A549 (cell line): ENCODE data around the gene INF2. TPM values are rescaled to one million over a fixed set of nuclear protein-coding genes. Genes with fewer than 3 reads are reported as not detected.
A peak's percentile ranks its signal among the peaks of the same experiment; 100 is the strongest.

ENCODE experiments used
- ATAC-seq, 2 experiments: fragments of 200-7000 bp in 1 of 2; fragments of >200 bp in 1 of 2; cut with Nextera tagmentation in 1 of 2; cut with Tn5 transposase in 1 of 2; 3 replicates each; pipeline versions ENCODE4 v1.8.0 to v1.9.1; 2018 to 2020; ENCODE audit warnings: mild to moderate bottlenecking in 1 of 2, moderate library complexity in 1 of 2
- CTCF ChIA-PET: fragments of 300-600 bp; sonication (Branson Sonifier 250); formaldehyde crosslinking; extraction: SDS; loops from one replicate; lab custom pipeline; 2021; ENCODE audit warnings: antibody characterized with exemption, inconsistent platforms; lab: Yijun Ruan, JAX
- POLR2A ChIA-PET: fragments of 350-600 bp; formaldehyde crosslinking; extraction: SDS; loops from one replicate; lab custom pipeline; 2021; ENCODE audit warnings: antibody characterized with exemption, inconsistent platforms; lab: Yijun Ruan, JAX
- DNase-seq, 2 experiments: peaks; one replicate each; pipeline versions ENCODE4 v3.0.0 to v3.0.0-alpha.2; 2011 to 2016; ENCODE audit warnings: low read depth in 1 of 2, low spot score in 1 of 2
- FAIRE-seq: peaks from 2 replicates; lab custom pipeline; 2011; peaks lifted over from hg19 to GRCh38; lab: Jason Lieb, UNC
- H3K27ac ChIP-seq, 2 experiments: fragments of >200 bp; sonication (Bioruptor Twin); formaldehyde crosslinking; 3 replicates each; pipeline ENCODE4 v1.5.1; 2016 to 2017
- H3K4me1 ChIP-seq: fragments of >200 bp; sonication (Bioruptor Twin); formaldehyde crosslinking; 3 replicates; pipeline ENCODE4 v1.6.1; 2016
- H3K4me2 ChIP-seq: fragments of >200 bp; sonication (Bioruptor Twin); formaldehyde crosslinking; 3 replicates; pipeline ENCODE4 v1.6.1; 2016
- H3K4me3 ChIP-seq: fragments of >200 bp; sonication (Bioruptor Twin); formaldehyde crosslinking; 3 replicates; pipeline ENCODE4 v1.5.1; 2016
- H3K9me3 ChIP-seq: fragments of >200 bp; sonication (Bioruptor Twin); formaldehyde crosslinking; 3 replicates; pipeline ENCODE4 v1.6.1; 2016
- BCL3 ChIP-seq: fragments of >200 bp; sonication (Bioruptor Twin); formaldehyde crosslinking; IDR thresholded peaks from 3 replicates; pipeline ENCODE4 v1.6.1; 2016
- CBX8 ChIP-seq: fragments of 200-600 bp; sonication (generic); IDR thresholded peaks from 2 replicates; pipeline ENCODE4 v1.6.1; 2016
- CHD4 ChIP-seq: fragments of 200-600 bp; sonication (generic); IDR thresholded peaks from 2 replicates; pipeline ENCODE4 v1.6.1; 2016; ENCODE audit warnings: antibody characterized with exemption, mild to moderate bottlenecking, borderline replicate concordance
- EP300 ChIP-seq, 2 experiments: fragments of >200 bp; sonication (Bioruptor Twin); formaldehyde crosslinking; IDR thresholded peaks; 2 replicates in 1 of 2; 3 replicates in 1 of 2; pipeline ENCODE4 v1.6.1; 2016 to 2017
- GATA3 ChIP-seq: IDR thresholded peaks from 2 replicates; pipeline ENCODE4 v1.6.1; 2012; ENCODE audit warnings: borderline replicate concordance
- MAZ ChIP-seq: fragments of 150-350 bp; IDR thresholded peaks from 2 replicates; pipeline ENCODE4 v1.6.1; 2014; ENCODE audit warnings: antibody characterized with exemption, low read depth, low read length, borderline replicate concordance
- NR3C1 ChIP-seq: fragments of >200 bp; sonication (Bioruptor Twin); formaldehyde crosslinking; IDR thresholded peaks from 3 replicates; pipeline ENCODE4 v1.6.1; 2017
- PBX3 ChIP-seq: IDR thresholded peaks from 2 replicates; pipeline ENCODE4 v1.6.1; 2012
- RCOR1 ChIP-seq: fragments of 150-350 bp; IDR thresholded peaks from 2 replicates; pipeline ENCODE4 v1.6.1; 2014; ENCODE audit warnings: antibody characterized with exemption, low read length, low read depth
- SREBF2 ChIP-seq: fragments of 450-650 bp; IDR thresholded peaks from 2 replicates; pipeline ENCODE4 v1.6.1; 2014; ENCODE audit warnings: mild to moderate bottlenecking, moderate library complexity
- ZC3H11A ChIP-seq: fragments of 450-650 bp; IDR thresholded peaks from 2 replicates; pipeline ENCODE4 v1.6.1; 2014; ENCODE audit warnings: antibody characterized with exemption, mild to moderate bottlenecking
- ZFP36 ChIP-seq: fragments of 450-650 bp; IDR thresholded peaks from 2 replicates; pipeline ENCODE4 v1.6.1; 2014; ENCODE audit warnings: borderline replicate concordance; ENCODE audit not compliant: partially characterized antibody
- ZNF302 ChIP-seq: fragments of 250-450 bp; sonication (Bioruptor Pico); IDR thresholded peaks from 2 replicates; pipeline ENCODE4 v1.9.0; 2021; ENCODE audit warnings: inconsistent platforms, mild to moderate bottlenecking, moderate library complexity
- WGBS: methylation state at CpG from one replicate; pipeline ENCODE4 v1.1.6; 2017; ENCODE audit errors: missing lambda C conversion rate; 5-methylcytosine and 5-hydroxymethylcytosine counted together
- polyA plus RNA-seq, 4 experiments: library from polyadenylated mRNA; depleted of rRNA in 3 of 4; stranded (reverse); fragments of >200 nt; fragmentation: RNase III in 1 of 4; extraction: RNeasy Plus Mini Kit Qiagen cat#74134 plus additional on column Dnase treatment in 1 of 4; gene quantifications; 2 replicates in 3 of 4; 3 replicates in 1 of 4; pipeline ENCODE4 v1.2.3, GENCODE V29; 2011 to 2017
- TF ChIP-seq, protein P1 (sequence below): fragments of 150-350 bp; IDR thresholded peaks from 2 replicates; pipeline ENCODE4 v1.6.1; 2014; ENCODE audit warnings: low read depth, mild to moderate bottlenecking, low read length
- TF ChIP-seq, protein P2 (sequence below): fragments of 250-450 bp; sonication (Bioruptor Pico); IDR thresholded peaks from 2 replicates; pipeline ENCODE4 v1.5.0; 2021; ENCODE audit warnings: mild to moderate bottlenecking, moderate library complexity, borderline replicate concordance
- TF ChIP-seq, protein P3 (sequence below): fragments of >200 bp; sonication (Bioruptor Twin); formaldehyde crosslinking; IDR thresholded peaks from 2 replicates; pipeline ENCODE4 v1.6.1; 2016
- TF ChIP-seq, protein P4 (sequence below): fragments of >200 bp; sonication (Bioruptor Twin); formaldehyde crosslinking; IDR thresholded peaks from 3 replicates; pipeline ENCODE4 v1.5.1; 2016

Gene INF2
- polyA plus RNA-seq, 2 of the 4 experiments (the other 2 are of a cell fraction) = 24.7 to 71.2 TPM

GRCh38 chr14:104656014-104656714, 33.3 kb upstream of the INF2 start:
- Histone ChIP-seq H3K4me1 (no peaks in the 10 kb centered on the region), H3K4me3 (no peak overlapping the region), H3K27ac (no peak overlapping the region), H3K9me3 (peaks cover 20% of the 10 kb centered on the region), H3K4me2 (no peak overlapping the region)
- 80% methylated on average over 29 of the region's 29 CpGs for WGBS
- DNase-seq (no peak), FAIRE-seq (no peak), ATAC-seq (no peak; a peak in 1 of 6 replicates)
- ChIA-PET CTCF (interaction anchor here (0.8 to 2.9 kb wide), 6 partner anchors 10 to 756 kb away, joined by 4 to 14 read pairs (median 5); no protein-coding TSS in a partner anchor), POLR2A (no interaction called here)
- TF ChIP-seq ZNF302 (CRISPR knock-in tag) (no peak), MAZ (no peak)

DNA sequence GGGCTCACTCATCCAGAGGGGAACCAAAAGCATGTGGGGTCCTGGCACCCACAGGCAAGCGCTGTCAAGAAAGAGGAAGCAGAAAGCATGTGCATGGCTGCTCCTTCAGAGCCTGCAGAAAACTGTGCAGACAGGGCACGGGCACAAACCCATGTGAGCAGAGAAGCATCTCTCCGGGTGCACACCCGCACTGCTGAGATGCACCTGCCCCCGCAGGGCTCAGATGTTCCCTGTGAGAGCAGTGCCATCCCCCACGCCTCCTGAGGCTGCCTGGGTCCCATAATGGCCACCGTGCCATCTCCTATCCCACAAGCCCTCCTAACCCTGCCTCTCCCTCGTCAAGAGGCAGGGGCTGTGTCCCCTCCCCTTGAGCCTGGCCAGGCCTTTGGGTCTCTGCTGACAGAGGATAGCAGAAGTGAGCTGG, 32.3 kb upstream of the INF2 start:
- DNase-seq (no peak), ATAC-seq (peak; percentile 55 to 66; a peak in 5 of 6 replicates), FAIRE-seq (no peak)
- CTCF ChIA-PET = interaction anchor here (0.8 to 2.4 kb wide), 5 partner anchors 17 to 756 kb away, joined by 5 to 10 read pairs (median 7); no protein-coding TSS in a partner anchor
- peaks cover 20% of the 10 kb centered on the region for H3K9me3 ChIP-seq
- H3K4me3 ChIP-seq = no peak overlapping the region
- H3K27ac ChIP-seq = no peak overlapping the region
- TF ChIP-seq EP300 (IDR thresholded peaks at IDR 0.05) (no peak), CHD4 (no peak), SREBF2 (no peak), ZFP36 (no peak), ZC3H11A (no peak), BCL3 (no peak), GATA3 (no peak), CBX8 (no peak), PBX3 (no peak), ZNF302 (CRISPR knock-in tag) (no peak), NR3C1 (no peak), RCOR1 (no peak)
- TF ChIP-seq, protein P1, sequence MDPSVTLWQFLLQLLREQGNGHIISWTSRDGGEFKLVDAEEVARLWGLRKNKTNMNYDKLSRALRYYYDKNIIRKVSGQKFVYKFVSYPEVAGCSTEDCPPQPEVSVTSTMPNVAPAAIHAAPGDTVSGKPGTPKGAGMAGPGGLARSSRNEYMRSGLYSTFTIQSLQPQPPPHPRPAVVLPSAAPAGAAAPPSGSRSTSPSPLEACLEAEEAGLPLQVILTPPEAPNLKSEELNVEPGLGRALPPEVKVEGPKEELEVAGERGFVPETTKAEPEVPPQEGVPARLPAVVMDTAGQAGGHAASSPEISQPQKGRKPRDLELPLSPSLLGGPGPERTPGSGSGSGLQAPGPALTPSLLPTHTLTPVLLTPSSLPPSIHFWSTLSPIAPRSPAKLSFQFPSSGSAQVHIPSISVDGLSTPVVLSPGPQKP = no peak
- TF ChIP-seq, protein P2, sequence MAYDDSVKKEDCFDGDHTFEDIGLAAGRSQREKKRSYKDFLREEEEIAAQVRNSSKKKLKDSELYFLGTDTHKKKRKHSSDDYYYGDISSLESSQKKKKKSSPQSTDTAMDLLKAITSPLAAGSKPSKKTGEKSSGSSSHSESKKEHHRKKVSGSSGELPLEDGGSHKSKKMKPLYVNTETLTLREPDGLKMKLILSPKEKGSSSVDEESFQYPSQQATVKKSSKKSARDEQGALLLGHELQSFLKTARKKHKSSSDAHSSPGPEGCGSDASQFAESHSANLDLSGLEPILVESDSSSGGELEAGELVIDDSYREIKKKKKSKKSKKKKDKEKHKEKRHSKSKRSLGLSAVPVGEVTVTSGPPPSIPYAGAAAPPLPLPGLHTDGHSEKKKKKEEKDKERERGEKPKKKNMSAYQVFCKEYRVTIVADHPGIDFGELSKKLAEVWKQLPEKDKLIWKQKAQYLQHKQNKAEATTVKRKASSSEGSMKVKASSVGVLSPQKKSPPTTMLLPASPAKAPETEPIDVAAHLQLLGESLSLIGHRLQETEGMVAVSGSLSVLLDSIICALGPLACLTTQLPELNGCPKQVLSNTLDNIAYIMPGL (CRISPR knock-in tag) = no peak
- TF ChIP-seq, protein P3, sequence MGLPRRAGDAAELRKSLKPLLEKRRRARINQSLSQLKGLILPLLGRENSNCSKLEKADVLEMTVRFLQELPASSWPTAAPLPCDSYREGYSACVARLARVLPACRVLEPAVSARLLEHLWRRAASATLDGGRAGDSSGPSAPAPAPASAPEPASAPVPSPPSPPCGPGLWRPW = no peak
- TF ChIP-seq, protein P4, sequence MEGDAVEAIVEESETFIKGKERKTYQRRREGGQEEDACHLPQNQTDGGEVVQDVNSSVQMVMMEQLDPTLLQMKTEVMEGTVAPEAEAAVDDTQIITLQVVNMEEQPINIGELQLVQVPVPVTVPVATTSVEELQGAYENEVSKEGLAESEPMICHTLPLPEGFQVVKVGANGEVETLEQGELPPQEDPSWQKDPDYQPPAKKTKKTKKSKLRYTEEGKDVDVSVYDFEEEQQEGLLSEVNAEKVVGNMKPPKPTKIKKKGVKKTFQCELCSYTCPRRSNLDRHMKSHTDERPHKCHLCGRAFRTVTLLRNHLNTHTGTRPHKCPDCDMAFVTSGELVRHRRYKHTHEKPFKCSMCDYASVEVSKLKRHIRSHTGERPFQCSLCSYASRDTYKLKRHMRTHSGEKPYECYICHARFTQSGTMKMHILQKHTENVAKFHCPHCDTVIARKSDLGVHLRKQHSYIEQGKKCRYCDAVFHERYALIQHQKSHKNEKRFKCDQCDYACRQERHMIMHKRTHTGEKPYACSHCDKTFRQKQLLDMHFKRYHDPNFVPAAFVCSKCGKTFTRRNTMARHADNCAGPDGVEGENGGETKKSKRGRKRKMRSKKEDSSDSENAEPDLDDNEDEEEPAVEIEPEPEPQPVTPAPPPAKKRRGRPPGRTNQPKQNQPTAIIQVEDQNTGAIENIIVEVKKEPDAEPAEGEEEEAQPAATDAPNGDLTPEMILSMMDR = no peak
- 49% methylated on average over 8 of the region's 8 CpGs for WGBS
- H3K4me2 ChIP-seq = no peak overlapping the region
- H3K4me1 ChIP-seq = no peaks in the 10 kb centered on the region
- POLR2A ChIA-PET = no interaction called here
